Ectodermal cell (in vitro differentiated cells): ENCODE measurements around the gene USH1G.

Experiments used
- H3K27ac ChIP-seq: 2 replicates; pipeline ENCODE4 v1.7.0; 2013; ENCODE audit warnings: mild to moderate bottlenecking, low read depth, low read length; ENCODE audit not compliant: insufficient read depth, poor library complexity, severe bottlenecking
- H3K27me3 ChIP-seq: 2 replicates; pipeline ENCODE4 v1.7.0; 2013; ENCODE audit warnings: mild to moderate bottlenecking, low read length; ENCODE audit not compliant: insufficient read depth, control insufficient read depth, poor library complexity, severe bottlenecking
- H3K36me3 ChIP-seq: one replicate; pipeline ENCODE4 v1.7.0; 2013; ENCODE audit warnings: low read length; ENCODE audit not compliant: control insufficient read depth, insufficient read depth
- H3K4me1 ChIP-seq: one replicate; pipeline ENCODE4 v1.7.0; 2013; ENCODE audit warnings: low read length; ENCODE audit not compliant: control insufficient read depth, insufficient read depth
- H3K4me3 ChIP-seq: 2 replicates; pipeline ENCODE4 v1.7.0; 2013; ENCODE audit warnings: low read depth, low read length, control low read depth; ENCODE audit not compliant: insufficient read depth
- H3K9me3 ChIP-seq: 2 replicates; pipeline ENCODE4 v1.7.0; 2013; ENCODE audit warnings: mild to moderate bottlenecking, low read length, moderate library complexity; ENCODE audit not compliant: control insufficient read depth
- WGBS, 2 experiments: methylation state at CpG; one replicate each; pipeline ENCODE4 v1.1.7; 2013; ENCODE audit warnings: missing lambda C conversion rate in 2 of 2; 5-methylcytosine and 5-hydroxymethylcytosine counted together

Gene USH1G

DNA sequence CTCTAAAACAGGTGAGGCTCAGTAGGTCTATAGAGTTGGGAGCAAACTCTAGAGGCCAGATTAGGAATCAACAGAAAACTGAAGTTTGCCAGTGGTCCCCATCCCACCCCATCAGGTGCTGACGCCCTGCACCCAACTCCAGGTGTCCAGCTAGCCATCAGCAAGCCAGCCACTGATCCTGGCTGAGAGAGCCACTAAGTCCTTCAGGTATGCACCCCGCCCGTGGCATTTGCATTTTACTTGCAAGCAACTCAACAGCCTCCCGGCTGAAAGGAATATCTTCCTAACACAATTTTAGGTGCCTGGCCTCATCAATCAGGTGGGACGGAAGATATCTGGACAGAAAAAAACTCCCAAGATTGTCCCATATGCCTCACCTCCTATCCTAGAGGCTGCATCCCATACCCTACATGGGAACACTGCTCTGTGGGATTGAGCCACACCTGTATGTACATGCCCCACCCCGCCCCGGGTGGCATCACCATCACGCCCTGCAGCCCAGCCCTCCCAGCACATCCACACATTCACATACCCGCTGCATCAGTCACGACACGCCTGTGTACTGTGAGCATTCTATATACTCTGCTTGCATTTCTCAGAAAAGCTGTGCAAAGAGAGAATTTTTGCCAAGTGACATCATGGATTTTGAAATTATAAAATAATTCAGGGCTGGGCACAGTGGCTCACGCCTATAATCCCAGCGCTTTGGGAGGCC, 20.9 kb upstream of the USH1G start:
- no peak overlapping the region for H3K4me3 ChIP-seq
- H3K27me3 ChIP-seq = peaks cover 23% of the 10 kb centered on the region
- no peaks in the 10 kb centered on the region for H3K4me1 ChIP-seq
- no peaks in the 10 kb centered on the region for H3K36me3 ChIP-seq
- no peaks in the 10 kb centered on the region for H3K9me3 ChIP-seq
- 77 to 79% methylated on average over 13 of the region's 13 CpGs for WGBS, 2 experiments
- no peak overlapping the region for H3K27ac ChIP-seq

DNA sequence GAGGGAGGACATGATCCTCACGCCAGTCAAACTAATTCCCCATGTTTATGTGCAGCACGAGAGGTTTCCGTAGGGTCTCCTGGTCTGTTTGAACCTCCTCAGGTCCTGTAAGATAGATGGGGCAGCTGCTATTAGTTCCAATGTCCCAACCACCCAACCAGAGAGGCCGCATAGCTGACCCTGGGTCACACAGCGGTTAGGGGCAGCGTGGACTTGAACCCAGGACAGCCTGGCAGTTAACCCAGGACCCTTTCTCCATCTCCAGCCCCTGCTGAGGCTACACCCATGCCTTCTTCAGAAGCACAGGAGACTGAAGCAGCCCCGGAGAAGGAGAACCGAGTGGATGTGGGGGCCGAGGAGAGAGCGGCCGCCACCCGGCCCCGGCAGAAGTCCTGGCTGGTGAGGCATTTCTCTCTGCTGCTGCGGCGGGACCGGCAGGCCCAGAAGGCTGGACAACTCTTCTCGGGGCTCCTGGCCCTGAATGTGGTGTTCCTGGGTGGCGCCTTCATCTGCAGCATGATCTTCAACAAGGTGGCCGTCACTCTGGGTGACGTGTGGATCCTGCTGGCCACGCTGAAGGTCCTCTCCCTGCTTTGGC, 18.2 kb upstream of the USH1G start:
- no peak overlapping the region for H3K27ac ChIP-seq
- 86 to 88% methylated on average over 21 of the region's 21 CpGs for WGBS, 2 experiments
- H3K4me1 ChIP-seq = no peaks in the 10 kb centered on the region
- peaks cover 50% of the 10 kb centered on the region for H3K27me3 ChIP-seq
- no peak overlapping the region for H3K4me3 ChIP-seq
- no peaks in the 10 kb centered on the region for H3K9me3 ChIP-seq
- no peaks in the 10 kb centered on the region for H3K36me3 ChIP-seq

DNA sequence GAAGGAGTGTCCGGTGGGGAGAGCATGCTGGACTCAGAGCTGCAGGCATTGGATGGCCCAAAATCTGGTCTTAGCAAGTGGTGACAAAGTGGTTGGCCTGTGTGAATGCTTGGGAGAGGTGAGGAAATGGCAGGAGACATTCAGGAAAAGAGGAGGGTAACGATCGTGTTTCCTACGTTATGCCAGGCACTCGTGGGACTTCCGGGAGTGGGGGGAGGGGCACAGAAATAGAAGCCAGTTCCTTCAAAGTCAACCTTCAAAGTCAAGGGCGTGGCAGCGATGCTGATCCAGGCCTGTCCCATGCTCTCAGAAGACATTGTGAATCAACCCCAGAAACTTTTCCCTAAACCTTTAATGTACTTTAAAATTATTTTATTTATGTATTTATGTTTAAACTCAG, 16.5 kb upstream of the USH1G start:
- H3K4me1 ChIP-seq = no peaks in the 10 kb centered on the region
- H3K27me3 ChIP-seq = peaks cover 67% of the 10 kb centered on the region
- 65% methylated on average over 8 of the region's 8 CpGs for WGBS, 2 experiments

DNA sequence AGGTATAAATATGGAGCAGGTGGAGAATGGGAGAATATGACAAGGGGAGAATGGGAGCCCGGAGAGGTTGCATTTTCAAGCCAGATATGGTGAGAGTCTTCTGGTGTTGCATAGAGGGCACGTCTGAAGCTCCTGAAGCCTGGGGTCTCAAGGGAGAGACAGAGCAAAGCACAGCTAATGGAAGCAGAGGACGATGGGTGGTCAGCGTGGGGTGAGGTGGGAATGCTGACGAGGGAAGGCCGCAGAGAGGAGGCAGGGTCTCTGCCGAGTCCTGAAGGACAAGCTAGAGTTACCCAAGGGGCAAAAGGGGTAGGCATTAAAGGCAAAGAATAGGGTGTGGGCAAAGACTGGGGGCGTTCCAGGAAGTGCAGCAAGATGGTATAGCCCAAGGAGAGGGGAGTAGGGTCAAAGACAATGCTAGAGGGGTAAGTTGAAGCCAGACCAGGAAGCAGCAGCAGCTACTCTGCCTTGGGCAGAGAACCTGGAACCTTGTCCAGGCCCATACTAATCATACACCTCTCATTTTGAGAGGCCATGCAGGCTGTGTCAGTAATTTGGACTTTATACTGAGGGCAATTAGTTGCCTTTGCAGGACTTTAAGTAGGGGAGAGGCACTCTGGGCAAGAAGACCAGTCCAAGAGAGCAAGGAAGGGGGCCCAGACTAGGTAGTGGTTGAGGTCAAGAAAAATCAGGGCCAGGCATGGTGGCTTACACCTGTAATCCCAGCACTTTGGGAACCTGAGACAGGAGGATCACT, 15.3 kb upstream of the USH1G start:
- 61 to 67% methylated on average over 8 of the region's 8 CpGs for WGBS, 2 experiments
- Histone ChIP-seq H3K4me3 (no peak overlapping the region), H3K27me3 (peaks cover 74% of the 10 kb centered on the region), H3K4me1 (no peaks in the 10 kb centered on the region), H3K36me3 (no peaks in the 10 kb centered on the region), H3K9me3 (no peaks in the 10 kb centered on the region), H3K27ac (no peak overlapping the region)

More for the DNA sequence above, 16.5 kb upstream of the USH1G start:
- Histone ChIP-seq H3K9me3 (no peaks in the 10 kb centered on the region), H3K4me3 (no peak overlapping the region), H3K27ac (no peak overlapping the region), H3K36me3 (no peaks in the 10 kb centered on the region)

DNA sequence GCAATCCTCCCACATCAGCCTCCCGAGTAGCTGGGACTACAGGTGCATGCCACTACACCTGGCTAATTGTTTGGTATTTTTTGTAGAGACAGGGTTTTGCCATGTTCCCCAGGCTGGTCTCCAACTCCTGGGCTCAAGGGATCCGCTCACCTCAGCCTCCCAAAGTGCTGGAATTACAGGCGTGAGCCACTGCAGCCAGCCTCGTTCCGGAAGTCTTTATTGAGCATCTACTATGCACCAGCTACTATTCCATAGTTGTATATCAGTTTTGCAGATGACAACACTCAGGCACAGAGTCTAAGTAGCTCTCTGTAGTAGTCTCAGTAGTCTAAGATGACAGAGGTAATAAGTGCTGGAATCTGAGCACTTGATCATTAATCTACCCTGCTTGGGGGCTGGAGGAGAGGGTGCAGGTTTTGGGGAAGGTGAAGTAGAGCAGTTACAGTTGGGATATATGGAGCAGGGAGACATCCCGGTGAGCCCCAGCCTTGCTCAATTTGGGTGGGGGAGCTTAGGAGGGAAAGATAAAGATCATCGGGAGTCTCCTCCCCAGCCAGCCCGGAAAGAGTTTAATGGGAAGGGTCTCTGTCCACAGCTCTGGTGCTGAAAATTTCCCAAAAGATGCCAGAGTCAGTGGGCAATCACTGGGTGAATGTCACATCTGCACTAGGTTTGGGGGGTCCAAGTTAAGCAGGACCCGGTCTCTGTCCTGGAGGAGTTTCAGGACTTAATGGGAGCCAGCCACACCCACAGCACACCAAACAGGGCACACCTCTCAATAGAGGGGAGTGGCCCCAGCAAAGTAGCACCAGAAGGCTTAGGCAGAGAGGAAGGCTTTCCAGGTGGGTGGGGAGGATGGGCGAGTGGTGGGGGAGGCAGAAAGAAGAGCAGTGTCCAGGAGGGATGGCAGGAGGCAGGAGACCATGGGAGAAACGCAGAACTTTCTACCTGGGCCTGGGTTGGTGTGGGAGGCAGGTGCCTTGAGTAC, 14.3 kb upstream of the USH1G start:
- Histone ChIP-seq H3K27ac (no peak overlapping the region), H3K4me3 (no peak overlapping the region), H3K9me3 (no peaks in the 10 kb centered on the region), H3K36me3 (no peaks in the 10 kb centered on the region), H3K4me1 (no peaks in the 10 kb centered on the region), H3K27me3 (peaks cover 81% of the 10 kb centered on the region)
- WGBS, 2 experiments = 47 to 52% methylated on average over 11 of the region's 11 CpGs

DNA sequence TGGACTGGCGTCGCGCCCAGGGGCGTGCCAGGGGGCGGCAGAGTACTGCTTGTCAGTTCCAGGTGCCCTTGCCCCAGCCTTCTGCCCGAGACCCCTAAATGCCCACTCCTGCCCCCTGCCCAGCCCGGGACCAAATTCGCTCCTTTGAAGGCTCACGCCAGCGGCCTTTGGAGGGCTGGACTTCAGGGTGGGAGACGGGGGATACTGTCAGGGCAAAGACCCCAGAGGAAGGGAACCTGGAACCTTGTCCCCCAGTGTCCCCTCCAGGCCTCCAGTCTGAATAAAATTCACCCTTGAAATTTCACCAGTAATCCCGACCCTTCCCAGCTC, 13.4 kb upstream of the USH1G start:
- 22 to 27% methylated on average over 12 of the region's 12 CpGs for WGBS, 2 experiments
- Histone ChIP-seq H3K9me3 (no peaks in the 10 kb centered on the region), H3K27me3 (peaks cover 84% of the 10 kb centered on the region), H3K27ac (no peak overlapping the region), H3K4me3 (no peak overlapping the region), H3K36me3 (no peaks in the 10 kb centered on the region), H3K4me1 (no peaks in the 10 kb centered on the region)

DNA sequence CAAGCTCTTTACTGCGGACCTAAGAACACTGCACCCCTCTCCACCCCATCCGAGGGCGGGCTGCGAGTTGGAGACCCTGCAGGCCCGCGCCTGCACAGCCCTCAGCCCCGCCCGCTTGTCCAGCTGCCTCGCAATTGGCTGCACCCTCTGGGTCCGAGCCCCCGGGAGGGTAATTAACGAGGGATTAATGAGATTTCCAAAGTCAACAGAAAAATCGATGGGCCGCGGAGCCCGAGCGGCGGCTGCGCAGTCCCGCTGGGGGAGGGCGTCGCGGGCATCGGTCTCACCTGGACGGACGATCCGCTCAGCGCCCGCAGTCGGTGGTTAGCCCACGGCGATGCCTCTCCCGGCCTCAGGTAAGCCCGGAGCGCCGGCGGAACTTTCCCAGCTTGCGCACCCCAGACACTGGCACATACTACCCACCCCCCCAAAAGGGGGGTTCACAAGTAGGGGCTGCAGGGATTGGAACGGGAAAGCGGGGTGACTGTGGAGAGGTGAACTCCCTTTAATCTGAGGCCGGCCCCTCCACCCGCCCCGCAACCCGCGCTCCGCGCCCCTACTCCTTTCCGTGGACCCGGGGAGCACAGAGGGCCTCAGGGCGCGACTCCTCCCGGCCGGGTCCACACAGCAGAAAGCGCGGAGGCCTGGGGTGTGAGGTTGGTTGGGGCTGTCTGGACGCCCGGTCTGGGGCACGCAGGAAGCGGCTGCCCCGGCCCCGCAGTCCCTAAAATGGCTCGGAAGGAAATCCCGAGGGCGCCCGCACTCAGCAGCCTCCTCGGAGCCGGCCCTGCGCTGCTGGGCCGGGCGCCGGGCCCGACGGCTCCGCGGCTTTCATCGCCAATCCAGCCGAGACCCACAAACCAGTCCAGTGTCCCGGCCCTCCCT, 12.8 kb upstream of the USH1G start, which contains the start of gene OTOP3:
OTOP3 (plus strand) TSS at position 314 of the 885 bp plus-strand sequence; CDS start at position 338, 24 bp downstream.
- H3K27ac ChIP-seq = no peak within 1 kb of the TSS
- 10 to 12% methylated on average over 78 of the region's 78 CpGs for WGBS, 2 experiments
- peaks cover 80% of the 10 kb centered on the region for H3K27me3 ChIP-seq
- no peaks in the 10 kb centered on the region for H3K9me3 ChIP-seq
- no peaks in the 10 kb centered on the region for H3K36me3 ChIP-seq
- no peaks in the 10 kb centered on the region for H3K4me1 ChIP-seq
- H3K4me3 ChIP-seq = no peak within 1 kb of the TSS

DNA sequence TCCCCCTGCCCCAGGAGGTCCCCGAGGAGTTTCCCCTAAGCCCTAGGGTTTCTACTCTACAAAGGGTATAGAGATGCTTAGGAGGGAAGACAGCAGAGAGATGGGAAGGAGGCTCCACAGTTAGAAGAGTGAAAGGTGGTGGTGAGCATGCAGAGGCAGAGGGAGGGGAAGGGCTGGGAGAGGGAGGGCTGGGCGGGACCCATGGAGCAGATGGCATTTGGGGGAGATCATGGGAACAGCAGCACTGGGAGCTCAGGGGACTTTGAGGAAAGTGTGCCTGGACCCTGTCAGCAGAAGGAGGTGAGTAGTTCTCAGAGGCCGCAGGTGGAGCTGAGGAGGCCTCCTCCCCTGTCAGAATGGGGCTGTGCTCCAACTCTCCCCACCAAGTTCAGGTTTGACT, 12.0 kb upstream of the USH1G start:
- WGBS, 2 experiments = 61 to 73% methylated on average over 3 of the region's 3 CpGs
- H3K27me3 ChIP-seq = peaks cover 74% of the 10 kb centered on the region
- H3K4me3 ChIP-seq = no peak overlapping the region
- H3K9me3 ChIP-seq = no peaks in the 10 kb centered on the region
- no peaks in the 10 kb centered on the region for H3K36me3 ChIP-seq
- no peaks in the 10 kb centered on the region for H3K4me1 ChIP-seq
- H3K27ac ChIP-seq = no peak overlapping the region

DNA sequence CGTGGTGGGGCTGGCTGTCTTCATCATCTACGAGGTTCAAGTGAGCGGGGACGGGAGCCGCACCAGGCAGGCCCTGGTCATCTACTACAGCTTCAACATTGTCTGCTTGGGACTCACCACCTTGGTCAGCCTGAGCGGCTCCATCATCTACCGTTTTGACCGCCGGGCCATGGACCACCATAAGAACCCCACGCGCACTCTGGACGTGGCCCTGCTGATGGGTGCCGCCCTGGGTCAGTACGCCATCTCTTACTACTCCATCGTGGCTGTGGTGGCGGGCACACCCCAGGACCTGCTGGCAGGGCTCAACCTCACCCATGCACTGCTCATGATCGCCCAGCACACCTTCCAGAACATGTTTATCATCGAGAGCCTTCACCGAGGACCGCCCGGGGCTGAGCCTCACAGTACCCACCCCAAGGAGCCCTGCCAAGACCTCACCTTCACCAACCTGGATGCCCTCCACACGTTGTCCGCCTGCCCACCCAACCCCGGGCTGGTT, 7.5 kb upstream of the USH1G start:
- Histone ChIP-seq H3K36me3 (no peaks in the 10 kb centered on the region), H3K9me3 (no peaks in the 10 kb centered on the region), H3K27ac (no peak overlapping the region), H3K4me1 (no peaks in the 10 kb centered on the region), H3K4me3 (no peak overlapping the region), H3K27me3 (peaks cover 70% of the 10 kb centered on the region)
- 94% methylated on average over 24 of the region's 24 CpGs for whole genome bisulfite sequencing, 2 experiments
